ENCODE results near the gene ZFR2. TPM values are rescaled to one million over a fixed set of nuclear protein-coding genes. Genes with fewer than 3 reads are reported as not detected.

The ZFR2 gene
- total RNA-seq, 4 donors from 2014 or later: 0.69 TPM; not detected in 3

DNA sequence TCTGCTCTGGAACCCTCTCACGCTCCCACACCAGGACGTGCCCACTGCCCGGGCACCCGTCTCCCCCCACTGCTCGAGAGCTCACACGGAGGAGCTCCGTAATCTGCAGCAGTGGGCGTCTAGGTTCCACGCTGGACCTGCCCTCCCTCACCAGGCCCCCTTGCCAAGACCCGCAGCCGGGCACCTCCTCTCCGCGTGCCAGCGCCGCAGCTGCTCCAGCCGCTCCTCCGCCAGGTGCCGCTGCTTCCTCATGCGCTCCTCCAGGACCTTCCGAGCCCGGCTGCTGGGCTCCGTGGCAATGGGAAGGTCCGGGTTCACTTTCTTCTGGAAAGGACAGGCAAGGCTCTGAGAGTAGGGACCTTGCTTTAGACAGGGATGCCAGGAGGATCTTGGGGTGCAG lies 47.7 kb downstream of the ZFR2 start:
- H3K27ac ChIP-seq (replicated peaks in 1 of 4): no peak overlapping the region
- intact Hi-C loops (cut with DNase I): no loop called here
- peaks cover 0 to 7% (median 5%) of the 10 kb centered on the region in 4 donors for H3K4me1 ChIP-seq
- peaks cover 0 to 26% (median 0%) of the 10 kb centered on the region in 4 donors for H3K27me3 ChIP-seq
- TF ChIP-seq, protein P1, sequence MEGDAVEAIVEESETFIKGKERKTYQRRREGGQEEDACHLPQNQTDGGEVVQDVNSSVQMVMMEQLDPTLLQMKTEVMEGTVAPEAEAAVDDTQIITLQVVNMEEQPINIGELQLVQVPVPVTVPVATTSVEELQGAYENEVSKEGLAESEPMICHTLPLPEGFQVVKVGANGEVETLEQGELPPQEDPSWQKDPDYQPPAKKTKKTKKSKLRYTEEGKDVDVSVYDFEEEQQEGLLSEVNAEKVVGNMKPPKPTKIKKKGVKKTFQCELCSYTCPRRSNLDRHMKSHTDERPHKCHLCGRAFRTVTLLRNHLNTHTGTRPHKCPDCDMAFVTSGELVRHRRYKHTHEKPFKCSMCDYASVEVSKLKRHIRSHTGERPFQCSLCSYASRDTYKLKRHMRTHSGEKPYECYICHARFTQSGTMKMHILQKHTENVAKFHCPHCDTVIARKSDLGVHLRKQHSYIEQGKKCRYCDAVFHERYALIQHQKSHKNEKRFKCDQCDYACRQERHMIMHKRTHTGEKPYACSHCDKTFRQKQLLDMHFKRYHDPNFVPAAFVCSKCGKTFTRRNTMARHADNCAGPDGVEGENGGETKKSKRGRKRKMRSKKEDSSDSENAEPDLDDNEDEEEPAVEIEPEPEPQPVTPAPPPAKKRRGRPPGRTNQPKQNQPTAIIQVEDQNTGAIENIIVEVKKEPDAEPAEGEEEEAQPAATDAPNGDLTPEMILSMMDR (IDR thresholded peaks at IDR 0.05): no peak
- TF ChIP-seq POLR2AphosphoS5 (IDR thresholded peaks at IDR 0.05) (no peak), EP300 (IDR thresholded peaks at IDR 0.05) (no peak), POLR2A (IDR thresholded peaks at IDR 0.05; ENCODE audit: low read depth) (no peak)
- H3K36me3 ChIP-seq: no peaks in the 10 kb centered on the region
- WGBS: 96% methylated on average over 10 of the region's 23 CpGs
- no peak overlapping the region for H3K4me3 ChIP-seq
- H3K9me3 ChIP-seq: no peaks in the 10 kb centered on the region
- no peak for DNase-seq (ENCODE audit: extremely low spot score)

DNA sequence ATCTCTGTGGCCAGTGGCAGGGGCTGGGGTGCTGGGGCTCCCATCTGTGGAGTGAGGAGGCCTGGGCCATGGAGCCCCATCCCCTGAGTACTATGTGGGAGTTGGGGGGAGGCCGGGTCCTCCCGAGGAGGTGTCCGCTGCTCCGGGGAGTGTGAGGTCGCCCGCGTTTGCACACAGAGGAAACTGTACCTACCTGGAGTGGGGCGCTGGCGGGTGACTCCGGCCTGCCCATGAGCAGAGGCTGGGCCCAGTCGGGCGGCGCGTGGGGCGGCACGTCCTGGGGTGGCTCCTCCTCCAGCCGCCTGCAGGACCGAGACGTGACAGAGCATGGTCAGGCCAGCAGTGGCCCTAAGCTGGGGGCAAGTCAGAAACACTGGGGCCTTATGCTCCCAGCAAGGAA lies 48.8 kb downstream of the ZFR2 start:
- Histone ChIP-seq H3K4me1 (peaks cover 0 to 7% (median 5%) of the 10 kb centered on the region in 4 donors), H3K27me3 (peaks cover 0 to 26% (median 0%) of the 10 kb centered on the region in 4 donors), H3K4me3 (no peak overlapping the region), H3K36me3 (no peaks in the 10 kb centered on the region), H3K27ac (replicated peaks in 1 of 4) (no peak overlapping the region), H3K9me3 (no peaks in the 10 kb centered on the region)
- intact Hi-C loops (cut with DNase I): no loop called here
- TF ChIP-seq EP300 (IDR thresholded peaks at IDR 0.05) (no peak), POLR2A (IDR thresholded peaks at IDR 0.05; ENCODE audit: low read depth) (no peak), POLR2AphosphoS5 (IDR thresholded peaks at IDR 0.05) (no peak)
- TF ChIP-seq, protein P1 (IDR thresholded peaks at IDR 0.05): no peak
- DNase-seq (ENCODE audit: extremely low spot score): no peak
- WGBS: 88% methylated on average over 5 of the region's 19 CpGs

DNA sequence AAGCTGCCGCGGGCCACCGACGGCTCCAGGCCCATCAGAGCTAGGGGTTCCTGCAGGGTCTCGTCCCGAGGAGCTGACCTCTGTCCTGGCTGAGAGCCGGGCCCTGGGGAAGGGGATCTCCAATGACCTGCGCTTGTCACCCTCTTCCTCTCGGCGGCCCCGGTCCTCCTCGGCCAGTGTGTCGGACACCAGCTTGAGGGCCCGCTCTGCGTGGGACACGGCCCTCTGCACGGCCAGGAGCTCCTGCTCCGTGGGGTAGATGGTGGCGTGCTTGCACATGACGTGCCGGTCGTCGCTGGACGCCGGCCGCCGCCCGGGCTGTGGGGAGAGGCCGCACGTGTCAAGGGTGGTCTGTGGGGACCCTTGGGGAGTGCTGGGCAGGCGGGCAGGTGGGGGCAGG lies 49.9 kb downstream of the ZFR2 start:
- Histone ChIP-seq H3K9me3 (no peaks in the 10 kb centered on the region), H3K36me3 (no peaks in the 10 kb centered on the region), H3K27ac (replicated peaks in 1 of 4) (no peak overlapping the region), H3K4me1 (peaks cover 0 to 7% (median 5%) of the 10 kb centered on the region in 4 donors), H3K27me3 (peaks cover 0 to 26% (median 0%) of the 10 kb centered on the region in 4 donors), H3K4me3 (no peak overlapping the region)
- intact Hi-C loops (cut with DNase I): no loop called here
- DNase-seq (ENCODE audit: extremely low spot score): no peak
- TF ChIP-seq POLR2A (IDR thresholded peaks at IDR 0.05; ENCODE audit: low read depth) (no peak), POLR2AphosphoS5 (IDR thresholded peaks at IDR 0.05) (no peak), EP300 (IDR thresholded peaks at IDR 0.05) (no peak)
- 67% methylated on average over 17 of the region's 31 CpGs for WGBS

DNA sequence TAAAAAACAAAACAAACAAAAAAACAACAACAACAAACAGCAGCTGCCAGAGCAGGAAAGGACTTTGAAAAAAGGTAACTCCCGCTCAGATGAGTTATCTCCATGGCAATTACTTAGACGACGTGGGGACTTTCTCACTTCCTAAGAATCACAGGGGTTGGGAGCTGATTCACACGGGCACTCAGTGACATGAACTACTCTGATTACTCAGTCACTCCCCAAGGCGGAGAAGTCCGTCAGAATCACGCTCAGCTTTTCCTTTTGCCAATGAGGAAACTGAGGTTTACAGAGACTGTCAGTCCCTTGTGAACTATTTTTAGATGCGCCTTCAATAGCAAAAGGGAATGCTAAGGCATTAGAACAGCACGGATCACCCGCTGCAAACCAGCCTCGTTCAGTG lies 50.4 kb downstream of the ZFR2 start:
- Histone ChIP-seq H3K36me3 (no peaks in the 10 kb centered on the region), H3K9me3 (no peaks in the 10 kb centered on the region), H3K27me3 (peaks cover 0 to 26% (median 0%) of the 10 kb centered on the region in 4 donors), H3K4me1 (peaks cover 3 to 9% (median 6%) of the 10 kb centered on the region in 4 donors), H3K4me3 (no peak overlapping the region), H3K27ac (replicated peaks in 1 of 4) (no peak overlapping the region)
- intact Hi-C loops (cut with DNase I): no loop called here
- 33% methylated on average over 11 of the region's 11 CpGs for WGBS
- TF ChIP-seq POLR2A (IDR thresholded peaks at IDR 0.05; ENCODE audit: low read depth) (no peak), POLR2AphosphoS5 (IDR thresholded peaks at IDR 0.05) (no peak), EP300 (IDR thresholded peaks at IDR 0.05) (no peak)
- TF ChIP-seq, protein P1 (IDR thresholded peaks at IDR 0.05): no peak
- DNase-seq (ENCODE audit: extremely low spot score): no peak

DNA sequence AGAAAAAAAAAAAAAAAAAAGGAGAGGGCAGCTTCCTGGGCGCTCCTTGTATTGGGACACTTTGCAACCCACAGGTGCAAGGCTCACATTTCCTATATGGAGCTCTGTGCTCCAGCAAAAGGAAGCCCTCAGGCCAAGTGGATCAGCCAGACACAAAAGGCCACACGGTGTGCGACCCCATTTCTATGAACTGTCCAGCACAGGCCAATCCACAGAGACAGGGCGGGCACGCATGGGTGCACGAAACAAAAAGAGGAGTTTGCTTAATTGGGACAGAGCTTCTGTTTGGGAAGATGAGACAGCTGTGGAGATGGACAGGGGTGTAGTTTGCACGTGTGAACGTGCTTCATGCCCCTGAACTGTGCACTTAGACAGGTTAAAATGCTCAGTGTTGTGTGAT lies 51.1 kb downstream of the ZFR2 start:
- no peaks in the 10 kb centered on the region for H3K9me3 ChIP-seq
- WGBS: 83% methylated on average over 8 of the region's 8 CpGs
- H3K36me3 ChIP-seq: no peaks in the 10 kb centered on the region
- DNase-seq (ENCODE audit: extremely low spot score): no peak
- TF ChIP-seq, protein P1 (IDR thresholded peaks at IDR 0.05): no peak
- TF ChIP-seq POLR2A (IDR thresholded peaks at IDR 0.05; ENCODE audit: low read depth): no peak
- no peak for TF ChIP-seq POLR2AphosphoS5 (IDR thresholded peaks at IDR 0.05)
- no peak for TF ChIP-seq EP300 (IDR thresholded peaks at IDR 0.05)
- H3K4me1 ChIP-seq: peaks cover 8 to 14% (median 12%) of the 10 kb centered on the region in 4 donors
- intact Hi-C loops (cut with DNase I): no loop called here
- H3K27ac ChIP-seq (replicated peaks in 1 of 4): no peak overlapping the region
- peaks cover 0 to 20% (median 0%) of the 10 kb centered on the region in 4 donors for H3K27me3 ChIP-seq
- H3K4me3 ChIP-seq: no peak overlapping the region
